C1 segment of cervical spinal cord (tissue), 14 donors: Measurements from ENCODE around the gene GATA6.
"Not testable (repeated sequence)": the region's sequence is repeated elsewhere in the genome, so short reads cannot be mapped to it uniquely, and the experiment has no call there.

Source experiments
- DNase-seq, 14 donors: peaks; one replicate each; lab custom pipeline; 2025; lab: John Stamatoyannopoulos, UW

GATA6 gene

GRCh38 chr18:22180722-22181121 lies 11.3 kb downstream of the GATA6 start:
- no peak for DNase-seq

DNA sequence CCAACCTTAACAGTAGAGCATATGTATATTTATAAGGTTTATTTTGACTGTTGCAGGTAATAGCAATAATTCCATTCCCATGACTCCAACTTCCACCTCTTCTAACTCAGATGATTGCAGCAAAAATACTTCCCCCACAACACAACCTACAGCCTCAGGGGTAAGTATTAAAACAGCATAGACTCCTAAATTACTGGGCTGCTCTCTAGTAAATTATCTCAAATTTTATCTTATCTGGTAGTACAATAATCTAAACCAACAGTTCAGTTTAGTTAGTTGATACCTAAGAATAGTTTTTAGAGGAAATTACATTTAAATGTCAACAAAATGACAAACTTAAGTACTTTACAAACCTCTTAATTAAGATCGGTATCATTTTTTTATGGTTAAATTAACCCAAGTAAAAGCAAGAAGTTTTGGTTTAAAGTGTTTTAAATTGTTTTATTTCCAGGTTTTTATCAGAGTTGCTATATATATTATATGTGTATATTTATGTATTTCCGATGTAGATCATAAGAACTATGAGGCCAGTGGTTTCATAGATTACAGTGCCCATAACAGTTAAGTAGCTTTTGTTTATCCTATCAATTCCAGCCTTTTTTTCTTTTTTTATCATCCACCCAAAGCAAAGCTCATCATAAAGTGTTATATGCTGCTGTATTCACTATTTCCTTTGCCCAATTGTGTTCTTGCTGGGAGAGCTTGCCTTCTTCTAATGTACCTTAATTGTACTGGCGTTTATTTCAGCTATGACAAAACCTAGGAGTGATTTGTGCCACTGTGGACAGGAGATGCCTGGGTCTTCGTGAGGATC lies 13.7 kb downstream of the GATA6 start:
- no peak for DNase-seq

GRCh38 chr18:22183698-22184170 lies 14.3 kb downstream of the GATA6 start:
- no peak for DNase-seq

GRCh38 chr18:22184573-22184972 lies 15.2 kb downstream of the GATA6 start:
- DNase-seq = not testable (repeated sequence)

DNA sequence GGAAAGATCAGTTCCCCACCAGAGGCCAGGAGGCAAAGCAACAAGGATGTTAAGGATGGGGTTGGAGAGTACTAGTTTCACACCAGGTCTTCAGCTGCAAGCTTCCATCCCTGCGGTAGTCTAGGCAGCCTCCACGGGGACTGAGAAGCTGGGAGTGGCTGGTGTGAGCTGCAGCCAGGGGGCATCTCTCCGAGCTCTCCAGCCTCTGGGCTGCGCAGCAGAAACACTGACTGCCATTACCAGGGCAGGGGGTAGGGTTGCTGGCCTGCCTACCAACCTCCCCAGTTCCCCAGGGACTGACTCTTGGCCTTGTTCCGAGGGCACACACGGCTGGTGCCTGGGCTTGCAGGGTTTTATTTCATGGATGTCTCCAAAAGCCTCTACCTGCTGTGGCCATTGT lies 15.9 kb downstream of the GATA6 start:
- DNase-seq = no peak

DNA sequence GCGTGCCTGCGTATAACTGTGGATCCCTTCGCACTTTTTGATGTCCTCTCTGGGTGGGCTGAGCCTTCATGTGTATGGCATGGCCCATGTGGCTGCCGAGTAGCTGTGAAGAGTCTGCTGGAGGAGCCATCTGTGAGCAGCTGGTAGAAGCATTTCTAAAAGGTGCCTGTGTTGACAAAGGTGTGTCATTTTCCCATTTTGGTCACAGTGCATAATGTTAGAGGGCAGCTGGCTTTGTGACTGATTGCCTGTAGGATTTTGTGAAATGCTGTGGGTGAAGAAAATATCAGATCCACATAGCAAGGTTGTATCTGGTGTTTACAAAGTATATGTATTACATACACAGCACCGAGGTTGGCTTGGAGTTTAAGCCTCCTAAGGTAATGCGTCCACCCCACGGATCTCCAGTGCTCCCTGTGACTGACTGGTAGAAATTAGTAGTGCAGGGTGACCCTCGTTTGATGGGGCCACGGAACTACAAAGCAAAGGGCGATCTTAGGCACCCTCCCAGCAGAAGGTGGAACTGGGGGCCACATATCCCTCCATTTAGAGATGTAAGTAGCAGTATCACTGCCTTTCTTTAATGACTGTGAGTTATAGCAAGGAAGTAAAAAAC lies 16.5 kb downstream of the GATA6 start:
- DNase-seq = no peak

DNA sequence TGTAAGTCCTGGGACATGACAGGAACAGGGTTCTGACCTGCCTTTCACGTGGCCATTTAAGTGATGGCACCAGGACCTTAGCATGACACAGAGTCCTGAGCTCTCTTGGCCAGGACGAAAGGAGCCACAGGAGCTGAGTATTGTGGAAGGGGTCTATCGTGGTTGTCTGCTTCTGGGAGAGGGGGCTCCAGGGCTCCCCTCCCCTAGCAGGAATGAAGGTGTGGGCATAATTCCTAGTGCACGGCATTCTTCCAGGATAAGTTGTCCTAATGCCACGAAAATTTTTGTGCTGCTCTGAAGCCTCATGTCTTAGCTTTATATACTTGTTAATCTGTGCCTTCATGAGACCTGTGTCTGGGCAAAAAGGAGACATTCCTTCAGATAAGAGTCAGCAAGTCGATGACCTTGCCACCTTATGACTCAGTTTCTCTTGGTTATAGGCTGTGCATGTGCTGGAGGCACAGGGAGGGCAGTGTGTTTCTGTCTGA lies 17.1 kb downstream of the GATA6 start:
- DNase-seq = no peak

DNA sequence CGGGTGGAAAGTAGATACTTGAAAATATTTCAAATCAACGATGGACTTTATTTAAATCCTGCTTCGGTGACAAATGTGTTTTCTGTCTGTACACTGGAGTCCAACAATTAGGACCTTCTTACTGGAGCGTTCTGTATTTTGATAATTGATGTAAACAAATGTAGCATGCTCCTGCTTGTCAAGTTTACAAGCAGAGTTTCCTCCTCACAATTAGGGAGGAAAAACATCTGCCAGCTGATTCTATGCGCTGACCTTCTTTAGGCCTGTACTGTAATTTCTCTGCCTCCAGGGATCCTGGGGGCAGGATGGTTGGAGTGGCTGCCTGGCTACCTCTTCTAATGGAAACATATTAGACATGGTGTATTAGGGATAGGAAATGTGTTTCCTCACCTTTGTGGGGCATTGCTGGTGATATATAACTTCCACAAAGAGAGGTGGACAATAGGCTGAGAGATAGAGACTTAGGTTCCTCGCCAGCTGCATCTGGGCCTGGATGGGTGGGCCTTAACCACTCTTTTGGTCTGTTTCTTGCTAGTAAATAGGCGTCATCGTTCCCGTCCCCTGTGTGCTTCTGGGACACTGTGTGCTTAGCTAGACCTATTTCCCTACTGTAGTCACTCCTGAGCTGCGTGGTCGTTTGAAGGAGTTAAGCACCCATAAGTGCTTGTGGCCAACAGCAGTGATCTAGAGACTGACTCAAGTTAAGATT lies 19.3 kb downstream of the GATA6 start:
- no peak for DNase-seq

GRCh38 chr18:22189449-22190166 lies 20.2 kb downstream of the GATA6 start:
- DNase-seq = no peak

- no peak for DNase-seq
Measured at GRCh38 chr18:22191346-22191695, 21.9 kb downstream of the GATA6 start.

GRCh38 chr18:22191923-22192322 lies 22.5 kb downstream of the GATA6 start:
- DNase-seq = no peak

- DNase-seq = no peak
Measured at GRCh38 chr18:22193466-22193865, 24.1 kb downstream of the GATA6 start.

- no peak for DNase-seq
Measured at GRCh38 chr18:22194151-22194598, 24.8 kb downstream of the GATA6 start.

DNA sequence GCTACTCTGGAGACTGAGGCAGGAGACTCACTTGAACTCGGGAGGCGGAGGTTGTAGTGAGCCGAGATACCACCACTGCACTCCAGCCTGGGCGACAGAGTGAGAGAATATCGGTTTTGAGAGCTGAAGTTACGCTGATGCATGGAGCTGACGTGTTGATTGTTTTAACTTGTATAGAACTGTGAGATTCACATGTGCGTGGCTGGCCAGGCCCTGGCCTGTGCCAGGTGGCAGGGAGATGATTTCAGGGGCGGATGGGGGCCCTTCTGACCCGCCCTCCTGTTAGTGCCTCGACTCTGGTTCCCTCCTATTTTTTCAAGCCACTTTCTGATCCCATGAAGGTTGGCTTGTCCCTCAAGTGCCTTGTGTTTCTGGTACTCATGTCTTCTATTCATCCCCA lies 25.7 kb downstream of the GATA6 start:
- DNase-seq = no peak

- DNase-seq = not testable (repeated sequence)
Measured at GRCh38 chr18:22196943-22197342, 27.6 kb downstream of the GATA6 start.

DNA sequence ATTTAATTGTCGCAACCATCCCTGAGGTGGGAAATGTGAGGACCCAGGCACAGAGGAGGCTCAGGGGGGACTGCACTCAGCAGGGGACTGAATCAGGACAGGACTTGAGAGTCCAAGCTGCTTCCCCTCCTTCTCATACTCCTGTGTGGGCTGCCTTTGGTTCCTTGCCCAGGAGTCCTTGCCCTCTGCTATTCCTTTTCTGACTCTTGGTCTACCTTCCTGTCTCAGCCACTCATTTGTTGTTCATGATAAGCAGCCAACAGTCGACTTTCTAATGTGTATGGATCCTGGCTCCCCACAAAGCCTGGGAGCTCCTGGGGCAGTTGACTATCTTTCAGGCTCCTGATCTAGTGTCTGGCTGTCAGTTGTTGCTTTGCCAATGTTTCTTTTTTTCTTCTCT lies 28.3 kb downstream of the GATA6 start:
- DNase-seq = no peak

- no peak for DNase-seq
Measured at GRCh38 chr18:22198163-22198562, 28.8 kb downstream of the GATA6 start.

DNA sequence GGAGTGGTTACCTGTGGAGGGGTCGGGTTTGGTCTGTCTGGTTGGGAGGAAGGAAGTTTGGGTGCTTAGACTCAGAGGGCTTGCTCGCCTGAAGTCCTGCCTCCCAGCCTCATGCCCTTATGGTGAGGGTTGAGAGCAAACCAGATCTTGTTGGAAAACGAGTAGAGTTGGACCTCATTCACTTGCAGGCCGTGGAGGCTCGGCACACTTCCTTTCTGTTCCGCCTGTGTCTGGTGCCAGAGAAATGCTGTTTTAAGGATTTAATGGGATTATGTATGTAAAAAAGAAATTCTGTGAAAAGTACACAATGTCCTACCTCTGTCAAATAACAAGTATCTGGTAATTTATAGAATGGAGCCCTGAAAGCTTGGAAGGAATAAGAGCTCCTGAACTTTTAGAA lies 29.6 kb downstream of the GATA6 start:
- DNase-seq = no peak

DNA sequence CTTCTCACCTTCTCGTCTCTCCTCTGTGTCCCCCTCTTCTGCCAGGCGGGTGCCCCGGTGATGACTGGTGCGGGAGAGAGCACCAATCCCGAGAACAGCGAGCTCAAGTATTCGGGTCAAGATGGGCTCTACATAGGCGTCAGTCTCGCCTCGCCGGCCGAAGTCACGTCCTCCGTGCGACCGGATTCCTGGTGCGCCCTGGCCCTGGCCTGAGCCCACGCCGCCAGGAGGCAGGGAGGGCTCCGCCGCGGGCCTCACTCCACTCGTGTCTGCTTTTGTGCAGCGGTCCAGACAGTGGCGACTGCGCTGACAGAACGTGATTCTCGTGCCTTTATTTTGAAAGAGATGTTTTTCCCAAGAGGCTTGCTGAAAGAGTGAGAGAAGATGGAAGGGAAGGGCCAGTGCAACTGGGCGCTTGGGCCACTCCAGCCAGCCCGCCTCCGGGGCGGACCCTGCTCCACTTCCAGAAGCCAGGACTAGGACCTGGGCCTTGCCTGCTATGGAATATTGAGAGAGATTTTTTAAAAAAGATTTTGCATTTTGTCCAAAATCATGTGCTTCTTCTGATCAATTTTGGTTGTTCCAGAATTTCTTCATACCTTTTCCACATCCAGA lies 31.3 kb downstream of the GATA6 start:
- no peak for DNase-seq

GRCh38 chr18:22203035-22203434 lies 33.6 kb downstream of the GATA6 start:
- DNase-seq = no peak

DNA sequence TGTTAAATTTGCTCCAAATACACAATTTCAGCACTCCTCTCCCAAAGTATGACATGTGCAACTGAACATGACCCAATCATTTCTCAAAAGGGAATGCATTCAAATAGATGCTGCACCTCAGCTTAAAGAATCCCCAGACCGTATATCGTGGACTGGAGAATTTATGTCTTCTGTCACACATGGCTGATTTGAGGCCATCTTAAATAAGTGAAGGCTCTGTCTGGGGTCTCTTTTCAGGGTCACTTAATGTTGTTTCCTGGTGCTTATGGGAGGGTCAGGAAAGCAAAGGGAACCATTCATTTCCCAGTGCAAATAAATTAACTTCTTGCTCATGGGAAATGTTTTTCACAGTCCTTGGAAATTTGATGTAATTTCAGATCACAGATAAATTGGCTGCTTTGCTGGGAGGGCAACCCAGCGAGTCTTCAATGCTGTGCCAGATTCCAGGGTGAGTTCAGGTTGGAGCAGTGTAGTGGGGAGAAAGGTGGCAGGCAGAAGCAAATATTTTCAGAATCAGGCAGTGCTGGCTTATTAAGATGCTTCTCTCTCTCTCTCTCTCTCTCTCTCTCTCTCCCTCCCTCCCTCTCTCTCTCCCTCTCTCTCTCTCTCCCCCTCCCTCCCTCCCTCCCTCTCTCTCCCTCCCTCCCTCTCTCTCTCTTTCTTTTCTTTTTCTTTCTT lies 34.3 kb downstream of the GATA6 start:
- DNase-seq = no peak
